NCI-H1694 treated with DMSO at 0.1 percent for 48 hours (cell line): ENCODE data around the gene GNB3.

Experiments
- DNase-seq: peaks from one replicate; lab custom pipeline; 2025; lab: John Stamatoyannopoulos, UW

GNB3 gene

GRCh38 chr12:6837370-6838060 is 3.2 kb upstream of the GNB3 start:
- DNase-seq = no peak

- no peak for DNase-seq
Observed at GRCh38 chr12:6838854-6839253, 1.9 kb upstream of the GNB3 start.

GRCh38 chr12:6839482-6840201 is 1.1 kb upstream of the GNB3 start:
- DNase-seq = no peak

- DNase-seq = no peak
Observed at GRCh38 chr12:6840330-6840729, 395 bp upstream of the GNB3 start.

- DNase-seq = no peak
Observed at GRCh38 chr12:6842075-6842474, 1.4 kb downstream of the GNB3 start.

- no peak for DNase-seq
Observed at GRCh38 chr12:6843118-6843902, 2.6 kb downstream of the GNB3 start.

GRCh38 chr12:6845395-6845794 is 4.7 kb downstream of the GNB3 start:
- DNase-seq = no peak

- DNase-seq = no peak
Observed at GRCh38 chr12:6846316-6846869, 5.7 kb downstream of the GNB3 start.

- no peak for DNase-seq
Observed at GRCh38 chr12:6847676-6848075, 7.0 kb downstream of the GNB3 start.

- DNase-seq = no peak
Observed at GRCh38 chr12:6849427-6849826, 8.7 kb downstream of the GNB3 start.

GRCh38 chr12:6849976-6850560 is 9.3 kb downstream of the GNB3 start:
- no peak for DNase-seq

GRCh38 chr12:6850796-6851152 is 10.0 kb downstream of the GNB3 start:
- DNase-seq = no peak

GRCh38 chr12:6851153-6851920 is 10.6 kb downstream of the GNB3 start, which contains the start of gene CDCA3:
Gene CDCA3 (minus strand): TSS chr12:6851286. CDS start chr12:6850952, 334 bp downstream.
- DNase-seq = peak; percentile 99

- DNase-seq = peak; percentile 100
Observed at GRCh38 chr12:6851921-6852650, 11.4 kb downstream of the GNB3 start, which contains the start of gene USP5. Gene USP5 (plus strand): TSS chr12:6852150. CDS start chr12:6852180, 30 bp downstream.

- DNase-seq = peak; percentile 82
Observed at GRCh38 chr12:6852651-6853354, 12.1 kb downstream of the GNB3 start.

GRCh38 chr12:6853626-6854025 is 12.9 kb downstream of the GNB3 start:
- DNase-seq = no peak

GRCh38 chr12:6854036-6854435 is 13.3 kb downstream of the GNB3 start:
- DNase-seq = no peak

- DNase-seq = no peak
Observed at GRCh38 chr12:6855322-6855721, 14.6 kb downstream of the GNB3 start.

- DNase-seq = no peak
Observed at GRCh38 chr12:6858799-6859198, 18.1 kb downstream of the GNB3 start.

GRCh38 chr12:6860116-6860515 is 19.4 kb downstream of the GNB3 start:
- no peak for DNase-seq
